D721Med (cell line): ENCODE data around the gene NTHL1.

Experiments
- DNase-seq: peaks from one replicate; pipeline ENCODE4 v3.0.0; 2011; ENCODE audit warnings: low spot score; ENCODE audit not compliant: insufficient read length
- FAIRE-seq: peaks from 2 replicates; lab custom pipeline; 2011; peaks lifted over from hg19 to GRCh38; lab: Jason Lieb, UNC
- CTCF ChIP-seq: IDR thresholded peaks from 2 replicates; pipeline ENCODE4 v1.5.1; 2012; ENCODE audit warnings: mild to moderate bottlenecking, control low read depth; ENCODE audit not compliant: insufficient read depth; ENCODE audit errors: missing control alignments

NTHL1 gene

GRCh38 chr16:2087748-2088631, 40.4 kb upstream of the NTHL1 start:
- FAIRE-seq (no peak), DNase-seq (no peak)
- no peak for TF ChIP-seq CTCF

GRCh38 chr16:2086812-2087747, 39.4 kb upstream of the NTHL1 start:
- TF ChIP-seq CTCF, result no peak
- FAIRE-seq, result no peak

GRCh38 chr16:2086106-2086742, 38.6 kb upstream of the NTHL1 start:
- DNase-seq (no peak), FAIRE-seq (no peak)
- TF ChIP-seq CTCF, result no peak

More at GRCh38 chr16:2086812-2087747, 39.4 kb upstream of the NTHL1 start:
- no peak for DNase-seq

GRCh38 chr16:2085669-2086068, 38.0 kb upstream of the NTHL1 start:
- FAIRE-seq (no peak), DNase-seq (no peak)
- TF ChIP-seq CTCF, result no peak

- no peak for FAIRE-seq
- no peak for TF ChIP-seq CTCF
- DNase-seq, result no peak
Measured at GRCh38 chr16:2084895-2085625, 37.4 kb upstream of the NTHL1 start.

- FAIRE-seq (no peak), DNase-seq (no peak)
- no peak for TF ChIP-seq CTCF
Measured at GRCh38 chr16:2083876-2084780, 36.5 kb upstream of the NTHL1 start.
